Measurements from ENCODE around the gene PSMB9. TPM values are rescaled to one million over a fixed set of nuclear protein-coding genes. Genes with fewer than 3 reads are reported as not detected.

The PSMB9 gene
- total RNA-seq, 4 donors from 2014 or later = 1.4 to 11.3 (median 6.1) TPM

- TF ChIP-seq, protein P1, sequence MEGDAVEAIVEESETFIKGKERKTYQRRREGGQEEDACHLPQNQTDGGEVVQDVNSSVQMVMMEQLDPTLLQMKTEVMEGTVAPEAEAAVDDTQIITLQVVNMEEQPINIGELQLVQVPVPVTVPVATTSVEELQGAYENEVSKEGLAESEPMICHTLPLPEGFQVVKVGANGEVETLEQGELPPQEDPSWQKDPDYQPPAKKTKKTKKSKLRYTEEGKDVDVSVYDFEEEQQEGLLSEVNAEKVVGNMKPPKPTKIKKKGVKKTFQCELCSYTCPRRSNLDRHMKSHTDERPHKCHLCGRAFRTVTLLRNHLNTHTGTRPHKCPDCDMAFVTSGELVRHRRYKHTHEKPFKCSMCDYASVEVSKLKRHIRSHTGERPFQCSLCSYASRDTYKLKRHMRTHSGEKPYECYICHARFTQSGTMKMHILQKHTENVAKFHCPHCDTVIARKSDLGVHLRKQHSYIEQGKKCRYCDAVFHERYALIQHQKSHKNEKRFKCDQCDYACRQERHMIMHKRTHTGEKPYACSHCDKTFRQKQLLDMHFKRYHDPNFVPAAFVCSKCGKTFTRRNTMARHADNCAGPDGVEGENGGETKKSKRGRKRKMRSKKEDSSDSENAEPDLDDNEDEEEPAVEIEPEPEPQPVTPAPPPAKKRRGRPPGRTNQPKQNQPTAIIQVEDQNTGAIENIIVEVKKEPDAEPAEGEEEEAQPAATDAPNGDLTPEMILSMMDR (IDR thresholded peaks at IDR 0.05 in 4 of 5, conservative IDR thresholded peaks at IDR 0.05 in 1 of 5) = no peak
- no peak for TF ChIP-seq POLR2A (IDR thresholded peaks at IDR 0.05)
- H3K9me3 ChIP-seq = no peaks in the 10 kb centered on the region
Measured at GRCh38 chr6:32842021-32842650, 11.9 kb upstream of the PSMB9 start.

DNA sequence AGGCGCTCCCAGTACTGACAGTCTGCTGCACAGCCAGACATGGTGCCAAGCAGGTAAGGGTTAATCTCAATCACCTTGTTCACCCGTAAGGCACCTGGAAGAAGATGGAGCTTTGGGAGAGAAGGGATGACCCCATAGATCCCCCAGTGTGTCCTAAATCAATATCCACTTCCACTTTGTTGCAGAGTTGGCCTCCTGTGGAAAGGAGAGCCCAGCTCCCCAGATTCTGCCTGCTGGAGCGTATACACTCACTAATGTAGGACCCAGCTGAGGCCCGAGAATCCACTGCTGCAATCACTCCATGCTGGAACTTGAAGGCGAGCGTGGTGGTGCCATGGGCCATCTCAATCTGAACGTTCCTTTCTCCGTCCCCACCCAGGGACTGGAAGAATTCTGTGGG lies 11.3 kb upstream of the PSMB9 start:
- peaks cover 5 to 12% of the 10 kb centered on the region in 2 donors for H3K4me1 ChIP-seq
- no peaks in the 10 kb centered on the region for H3K27me3 ChIP-seq
- TF ChIP-seq, protein P1 (IDR thresholded peaks at IDR 0.05 in 4 of 5, conservative IDR thresholded peaks at IDR 0.05 in 1 of 5) = no peak
- TF ChIP-seq POLR2A (IDR thresholded peaks at IDR 0.05) = no peak
- peaks cover 0 to 33% of the 10 kb centered on the region in 2 donors for H3K36me3 ChIP-seq
- intact Hi-C loops (cut with DNase I; ENCODE audit: low total_unique reads) = no loop called here
- peak overlapping the region in 1 of 4 donors; percentile 74 for H3K4me3 ChIP-seq
- H3K9me3 ChIP-seq = no peaks in the 10 kb centered on the region
- peak overlapping the region in 3 of 4 donors; percentile 91 to 92 (median 91) for H3K27ac ChIP-seq
- no peak for DNase-seq
- ATAC-seq = no peak
- in situ Hi-C loops (cut with MboI; ENCODE audit: low sequenced_read_pairs in 4 of 4) = no loop called here

More at GRCh38 chr6:32842021-32842650, 11.9 kb upstream of the PSMB9 start:
- ATAC-seq (no peak), DNase-seq (no peak)
- in situ Hi-C loops (cut with MboI; ENCODE audit: low sequenced_read_pairs in 4 of 4) = no loop called here
- Histone ChIP-seq H3K27me3 (no peaks in the 10 kb centered on the region), H3K4me3 (no peak overlapping the region), H3K36me3 (peaks cover 0 to 28% of the 10 kb centered on the region in 2 donors), H3K27ac (peak overlapping the region in 2 of 4 donors; percentile 91), H3K4me1 (peaks cover 10 to 17% of the 10 kb centered on the region in 2 donors)
- intact Hi-C loops (cut with DNase I; ENCODE audit: low total_unique reads) = no loop called here

DNA sequence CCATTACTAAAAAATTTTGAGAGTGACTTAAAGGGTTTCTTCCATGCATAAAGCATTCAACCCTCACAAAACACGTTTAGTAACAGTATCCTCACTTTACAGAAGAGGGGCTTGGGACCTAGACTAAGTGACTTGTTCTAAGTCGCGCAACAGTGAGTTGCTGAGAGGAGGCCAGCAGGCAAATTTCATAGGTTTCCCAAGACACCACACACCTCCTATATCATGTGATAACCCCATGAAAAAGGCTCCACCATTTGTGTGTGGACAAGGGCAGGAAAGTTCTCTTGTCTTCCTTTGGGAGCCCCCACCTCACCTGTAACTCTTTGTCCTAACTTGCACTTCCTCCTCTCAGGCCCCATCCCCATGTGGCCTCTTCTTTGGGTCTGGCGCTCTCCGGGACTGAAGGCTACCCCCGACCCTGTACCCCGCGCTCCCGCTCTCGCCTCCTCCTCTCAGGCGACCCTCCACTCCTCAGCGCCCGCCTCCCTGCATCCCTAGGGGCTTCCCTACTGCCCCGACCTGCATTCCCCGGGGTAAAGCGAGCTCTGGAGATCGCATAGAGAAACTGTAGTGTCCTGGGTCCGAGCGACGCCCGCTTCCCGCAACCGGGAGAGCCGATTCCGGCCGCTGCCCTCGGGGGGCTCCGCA lies 10.5 kb upstream of the PSMB9 start:
- Histone ChIP-seq H3K4me3 (peak overlapping the region; percentile 66 to 91 (median 72)), H3K9me3 (no peaks in the 10 kb centered on the region), H3K36me3 (peaks cover 0 to 41% of the 10 kb centered on the region in 2 donors), H3K27ac (peak overlapping the region; percentile 82 to 92 (median 91)), H3K27me3 (no peaks in the 10 kb centered on the region), H3K4me1 (peaks cover 4 to 10% of the 10 kb centered on the region in 2 donors)
- no peak for ATAC-seq
- no peak for DNase-seq
- TF ChIP-seq POLR2A (IDR thresholded peaks at IDR 0.05) = no peak
- intact Hi-C loops (cut with DNase I; ENCODE audit: low total_unique reads) (no loop called here), in situ Hi-C loops (cut with MboI; ENCODE audit: low sequenced_read_pairs in 4 of 4) (no loop called here)

DNA sequence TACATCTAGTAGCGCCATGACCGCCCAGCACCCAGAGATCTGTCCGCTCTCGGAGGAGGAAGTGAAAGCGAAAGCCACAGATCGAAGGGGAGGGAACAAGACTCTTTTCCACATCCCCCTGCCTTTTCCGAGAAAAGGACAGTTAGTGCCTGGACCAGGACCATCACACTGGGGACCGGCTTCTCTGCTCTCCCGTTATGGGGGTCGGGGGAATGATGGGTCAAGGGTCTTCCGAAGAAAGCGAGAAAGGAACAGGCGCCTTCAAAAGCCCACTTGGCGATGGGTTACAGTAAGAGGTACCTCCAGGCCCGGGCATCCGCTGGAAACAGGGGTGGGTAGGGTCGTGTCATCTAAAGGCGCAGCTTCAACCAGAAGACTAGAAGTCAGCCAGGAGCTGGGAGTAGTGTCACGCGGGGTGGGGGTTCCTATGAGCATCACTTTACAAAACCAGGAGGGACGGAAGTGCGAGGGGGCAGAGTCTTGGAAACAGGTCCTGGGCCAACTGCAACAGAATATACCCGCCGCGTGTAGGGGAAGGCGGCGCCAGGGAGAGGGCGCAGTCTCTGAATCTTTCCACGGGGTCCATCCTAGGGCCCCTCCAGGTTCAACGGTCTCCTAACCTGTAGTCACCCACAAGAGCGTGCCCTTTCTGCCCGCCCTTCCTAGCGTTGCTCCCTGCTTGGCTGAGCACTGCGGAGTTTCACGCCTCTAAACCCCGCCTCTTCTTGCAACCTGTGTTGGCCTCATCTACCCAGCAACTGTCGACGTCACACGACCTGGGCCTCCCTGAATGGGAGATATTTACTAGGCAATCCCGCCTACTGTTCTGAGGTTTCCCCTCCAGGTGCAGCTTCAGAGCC lies 9.8 kb upstream of the PSMB9 start, which contains the start of gene PSMB8:
Gene PSMB8, minus strand, starts transcription at position 69 of the 860 bp plus-strand sequence. Its CDS starts 51 bp downstream, at position 18.
- H3K4me3 ChIP-seq = peak within 1 kb of the TSS; percentile 66 to 91 (median 72)
- peak; percentile 99 for ATAC-seq
- in situ Hi-C loops (cut with MboI; ENCODE audit: low sequenced_read_pairs in 4 of 4) = no loop called here

More for the DNA sequence above, 9.8 kb upstream of the PSMB9 start, which contains the start of gene PSMB8:
- peak; percentile 91 to 95 for DNase-seq
- peak; percentile 72 to 84 for TF ChIP-seq POLR2A (IDR thresholded peaks at IDR 0.05)
- TF ChIP-seq, protein P1 (IDR thresholded peaks at IDR 0.05 in 4 of 5, conservative IDR thresholded peaks at IDR 0.05 in 1 of 5) = peak in 3 of 5 experiments; percentile 27 to 51 (median 44)
- Histone ChIP-seq H3K36me3 (peaks cover 0 to 49% of the 10 kb centered on the region in 2 donors), H3K27ac (peak within 1 kb of the TSS; percentile 82 to 92 (median 91)), H3K9me3 (no peaks in the 10 kb centered on the region), H3K4me1 (peaks cover 4 to 10% of the 10 kb centered on the region in 2 donors), H3K27me3 (no peaks in the 10 kb centered on the region)
- intact Hi-C loops (cut with DNase I; ENCODE audit: low total_unique reads) = loop anchor here (1.0 to 2.0 kb wide), 2 partner anchors 9 to 667 kb away; partner anchors contain the start of genes AGPAT1 and TAP1
